K562 (cell line): Measurements from ENCODE around the gene CCSER2. TPM values are rescaled to one million over a fixed set of nuclear protein-coding genes. Genes with fewer than 3 reads are reported as not detected.

Source experiments
- ATAC-seq: fragments of 200-7000 bp; cut with Tn5 transposase; 3 replicates; pipeline ENCODE4 v1.9.1; 2020; ENCODE audit warnings: moderate library complexity
- BruUV-seq: library from RNA; stranded (reverse); fragments of 400-500 nt; replicated peaks from 2 replicates; lab custom pipeline; 2021; lab: Mats Ljungman, UMichigan
- CTCF ChIA-PET: fragments of 300-600 bp; formaldehyde crosslinking; extraction: SDS; loops from one replicate; lab custom pipeline; 2021; ENCODE audit warnings: low intra/inter-chr PET ratio; lab: Yijun Ruan, JAX
- POLR2A ChIA-PET: fragments of 300-600, 350-650 bp; sonication (Branson Sonifier 250); formaldehyde crosslinking; extraction: SDS; loops from one replicate; lab custom pipeline; 2021; ENCODE audit warnings: antibody characterized with exemption, inconsistent platforms; lab: Yijun Ruan, JAX
- DNase-seq, 4 experiments: peaks; one replicate each; pipeline versions ENCODE4 v3.0.0 to v3.0.0-alpha.2; 2011 to 2018; ENCODE audit warnings: low spot score in 3 of 4, mixed read lengths in 3 of 4; ENCODE audit errors: extremely low read depth in 1 of 4
- FAIRE-seq: peaks from 2 replicates; lab custom pipeline; 2011; peaks lifted over from hg19 to GRCh38; lab: Jason Lieb, UNC
- H2AFZ ChIP-seq: 2 replicates; pipeline ENCODE4 v1.6.0; 2011; ENCODE audit warnings: low read depth, low read length, control low read depth, inconsistent platforms
- H3K27ac ChIP-seq: fragments of 200-600 bp; 3 replicates; pipeline ENCODE4 v1.8.0; 2011; ENCODE audit warnings: low read depth, mild to moderate bottlenecking, control low read depth, inconsistent platforms, low read length, moderate library complexity, mixed read lengths; ENCODE audit errors: extremely low read depth
- H3K27me3 ChIP-seq, 2 experiments: fragments of 300-600 bp in 1 of 2; 2 replicates in 1 of 2; 3 replicates in 1 of 2; pipeline versions ENCODE4 v1.6.0 to v1.8.0; 2011; ENCODE audit warnings: inconsistent platforms in 2 of 2, low read length in 2 of 2, mild to moderate bottlenecking in 1 of 2, mixed read lengths in 1 of 2, moderate library complexity in 1 of 2; ENCODE audit not compliant: control insufficient read depth in 2 of 2, insufficient read depth in 2 of 2
- H3K36me3 ChIP-seq: fragments of 300-600 bp; 3 replicates; pipeline ENCODE4 v1.8.0; 2011; ENCODE audit warnings: mild to moderate bottlenecking, low read length, inconsistent platforms; ENCODE audit not compliant: control insufficient read depth, insufficient read depth
- H3K4me1 ChIP-seq, 2 experiments: fragments of 200-600 bp in 1 of 2; replicated peaks in 1 of 2; 2 replicates in 1 of 2; 3 replicates in 1 of 2; pipeline versions ENCODE4 v1.5.1 to v1.8.0; 2011; ENCODE audit warnings: inconsistent platforms in 2 of 2, low read length in 2 of 2, mild to moderate bottlenecking in 1 of 2, mixed read lengths in 1 of 2, moderate library complexity in 1 of 2; ENCODE audit not compliant: control insufficient read depth in 2 of 2, insufficient read depth in 2 of 2
- H3K4me2 ChIP-seq: 2 replicates; pipeline ENCODE4 v1.6.1; 2011; ENCODE audit warnings: low read length, control low read depth, inconsistent platforms, mixed read lengths; ENCODE audit not compliant: insufficient read depth
- H3K4me3 ChIP-seq: fragments of 200-600 bp; sonication (generic), shearing (Covaris generic); 2 replicates; pipeline ENCODE4 v1.5.1; 2016; ENCODE audit warnings: control low read depth, inconsistent platforms
- H3K79me2 ChIP-seq: fragments of 200-600 bp; 3 replicates; pipeline ENCODE4 v1.8.0; 2011; ENCODE audit warnings: low read length, inconsistent platforms; ENCODE audit not compliant: control insufficient read depth, insufficient read depth
- H3K9ac ChIP-seq, 2 experiments: 2 replicates each; pipeline versions ENCODE4 v1.6.0 to v1.6.1; 2011; ENCODE audit warnings: low read depth in 2 of 2, low read length in 2 of 2, control low read depth in 1 of 2, inconsistent platforms in 1 of 2, mild to moderate bottlenecking in 1 of 2, mixed read lengths in 1 of 2; ENCODE audit not compliant: insufficient read depth in 1 of 2
- H3K9me1 ChIP-seq: one replicate; pipeline ENCODE4 v1.6.0; 2011; ENCODE audit warnings: inconsistent platforms, mild to moderate bottlenecking, low read length, moderate library complexity; ENCODE audit not compliant: control insufficient read depth, insufficient read depth
- H3K9me3 ChIP-seq: replicated peaks from 2 replicates; pipeline ENCODE4 v1.5.1; 2011; ENCODE audit warnings: low read depth, low read length, inconsistent platforms; ENCODE audit not compliant: control insufficient read depth, insufficient read depth
- H4K20me1 ChIP-seq: replicated peaks from 2 replicates; pipeline ENCODE4 v1.6.1; 2011; ENCODE audit warnings: low read length, inconsistent platforms, mixed read lengths; ENCODE audit not compliant: control insufficient read depth, insufficient read depth
- ELF1 ChIP-seq: fragments of 200-800 bp; sonication (Bioruptor generic); IDR thresholded peaks from 2 replicates; pipeline ENCODE4 v1.6.1; 2016; ENCODE audit warnings: missing genetic modification characterization, missing compliant biosample characterization
- HDGF ChIP-seq: fragments of 450-650 bp; IDR thresholded peaks from 2 replicates; pipeline ENCODE4 v1.6.1; 2016
- NR2C1 ChIP-seq, 2 experiments: fragments of 450-650 bp; IDR thresholded peaks; 2 replicates each; pipeline ENCODE4 v1.6.1; 2017; ENCODE audit warnings: mild to moderate bottlenecking in 2 of 2, antibody characterized with exemption in 1 of 2, inconsistent platforms in 1 of 2, missing compliant biosample characterization in 1 of 2, missing genetic modification characterization in 1 of 2
- ZFPM2 ChIP-seq: fragments of 250-450 bp; sonication (Bioruptor Pico); IDR thresholded peaks from 2 replicates; pipeline ENCODE4 v1.5.1; 2022; ENCODE audit warnings: mild to moderate bottlenecking
- WGBS: fragments of 100-300 bp; shearing (Covaris generic); methylation state at CpG from one replicate; pipeline ENCODE4 v1.1.6; 2016; ENCODE audit warnings: low coverage, mixed read lengths; ENCODE audit not compliant: insufficient coverage; ENCODE audit errors: missing lambda C conversion rate; 5-methylcytosine and 5-hydroxymethylcytosine counted together
- in situ Hi-C: fragments of 300-500 bp; cut with MboI; formaldehyde crosslinking; loops from 4 replicates; pipeline ENCODE4 v1.15.0; 2018; ENCODE audit warnings: inconsistent platforms, mixed read lengths
- intact Hi-C: fragments of 100-400 bp; cut with micrococcal nuclease; formaldehyde crosslinking; loops from 2 replicates; pipeline ENCODE4 v1.14.2; 2022
- polyA plus RNA-seq, 8 experiments: library from polyadenylated mRNA; depleted of rRNA in 4 of 8; stranded (reverse) in 5 of 8; unstranded in 3 of 8; fragments of >200 nt; fragmentation: Nextera tagmentation in 2 of 8; fragmentation: Illumina TruSeq in 1 of 8; extraction: Ambion mirVana in 2 of 8; extraction: Trizol in 1 of 8; gene quantifications; 2 replicates each; pipeline versions ENCODE4 v1.2.1 to v1.2.3, GENCODE V29; 2011 to 2014; ENCODE audit warnings: inconsistent platforms in 1 of 8, missing spikeins in 1 of 8
- total RNA-seq, 7 experiments: library from RNA; depleted of rRNA in 6 of 7; stranded (reverse); fragments of >200 nt in 6 of 7; fragmentation: Illumina TruSeq in 2 of 7; extraction: Trizol in 2 of 7; gene quantifications; 2 replicates each; pipeline versions ENCODE4 v1.2.1 to v1.2.3, GENCODE V29; 2011 to 2021; ENCODE audit warnings: low replicate concordance in 1 of 7
- TF ChIP-seq, protein P1 (sequence below), 2 experiments: IDR thresholded peaks; 2 replicates each; pipeline ENCODE4 v1.6.1; 2011; ENCODE audit warnings: borderline replicate concordance in 1 of 2, control low read depth in 1 of 2, low read depth in 1 of 2, low read length in 1 of 2, mild to moderate bottlenecking in 1 of 2, mixed read lengths in 1 of 2, moderate library complexity in 1 of 2; ENCODE audit not compliant: insufficient read depth in 1 of 2, insufficient read length in 1 of 2, poor library complexity in 1 of 2, severe bottlenecking in 1 of 2; ENCODE audit errors: extremely low read depth in 1 of 2
- TF ChIP-seq, protein P2 (sequence below): fragments of 250-450 bp; sonication (Bioruptor Pico); IDR thresholded peaks from 2 replicates; pipeline ENCODE4 v1.5.0; 2021; ENCODE audit warnings: mild to moderate bottlenecking, borderline replicate concordance
- TF ChIP-seq, protein P3 (sequence below): fragments of 450-650 bp; IDR thresholded peaks from 2 replicates; pipeline ENCODE4 v1.6.1; 2016; ENCODE audit warnings: borderline replicate concordance

CCSER2 gene
- total and polyA plus RNA-seq, 9 of the 15 experiments (the other 6 are each of a cell fraction or from before 2014, with no cell fraction given): 2.7 to 15.1 (median 9.7) TPM

DNA sequence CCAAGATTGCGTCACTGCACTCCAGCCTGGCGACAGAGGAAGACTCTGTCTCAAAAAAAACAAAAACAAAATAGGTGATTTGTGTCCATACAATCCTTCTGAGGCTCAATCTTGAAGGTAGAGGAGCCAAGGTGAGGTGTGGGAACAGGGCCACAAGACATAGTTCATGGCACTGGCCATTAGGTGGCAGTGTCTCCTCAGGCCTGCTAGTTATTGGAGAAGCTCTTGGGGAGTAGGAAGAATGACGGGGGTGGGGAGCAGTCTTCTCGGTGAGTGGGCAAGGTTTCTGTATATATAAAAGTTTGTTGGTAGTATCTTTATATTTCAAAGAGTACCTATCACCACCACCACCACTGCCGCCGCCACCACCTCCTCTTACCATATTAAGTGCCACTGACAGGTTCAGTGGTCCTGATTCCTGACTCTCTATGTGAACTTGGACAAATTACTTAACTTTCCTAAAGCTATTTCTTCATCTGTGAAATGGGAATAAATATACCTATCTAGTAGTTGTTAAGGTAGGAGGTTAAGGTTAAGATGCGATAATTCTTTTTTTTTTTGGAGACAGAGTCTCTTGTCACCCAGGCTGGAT is 24.0 kb downstream of the CCSER2 start (continued):
- TF ChIP-seq, protein P1, sequence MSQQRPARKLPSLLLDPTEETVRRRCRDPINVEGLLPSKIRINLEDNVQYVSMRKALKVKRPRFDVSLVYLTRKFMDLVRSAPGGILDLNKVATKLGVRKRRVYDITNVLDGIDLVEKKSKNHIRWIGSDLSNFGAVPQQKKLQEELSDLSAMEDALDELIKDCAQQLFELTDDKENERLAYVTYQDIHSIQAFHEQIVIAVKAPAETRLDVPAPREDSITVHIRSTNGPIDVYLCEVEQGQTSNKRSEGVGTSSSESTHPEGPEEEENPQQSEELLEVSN (IDR thresholded peaks at IDR 0.05; ENCODE audit: borderline replicate concordance in 1 of 2, extremely low read depth in 1 of 2, insufficient read depth in 1 of 2, insufficient read length in 1 of 2, low read depth in 1 of 2, low read length in 1 of 2, poor library complexity in 1 of 2, severe bottlenecking in 1 of 2): no peak
- TF ChIP-seq, all 486 proteins: peak for 12

DNA sequence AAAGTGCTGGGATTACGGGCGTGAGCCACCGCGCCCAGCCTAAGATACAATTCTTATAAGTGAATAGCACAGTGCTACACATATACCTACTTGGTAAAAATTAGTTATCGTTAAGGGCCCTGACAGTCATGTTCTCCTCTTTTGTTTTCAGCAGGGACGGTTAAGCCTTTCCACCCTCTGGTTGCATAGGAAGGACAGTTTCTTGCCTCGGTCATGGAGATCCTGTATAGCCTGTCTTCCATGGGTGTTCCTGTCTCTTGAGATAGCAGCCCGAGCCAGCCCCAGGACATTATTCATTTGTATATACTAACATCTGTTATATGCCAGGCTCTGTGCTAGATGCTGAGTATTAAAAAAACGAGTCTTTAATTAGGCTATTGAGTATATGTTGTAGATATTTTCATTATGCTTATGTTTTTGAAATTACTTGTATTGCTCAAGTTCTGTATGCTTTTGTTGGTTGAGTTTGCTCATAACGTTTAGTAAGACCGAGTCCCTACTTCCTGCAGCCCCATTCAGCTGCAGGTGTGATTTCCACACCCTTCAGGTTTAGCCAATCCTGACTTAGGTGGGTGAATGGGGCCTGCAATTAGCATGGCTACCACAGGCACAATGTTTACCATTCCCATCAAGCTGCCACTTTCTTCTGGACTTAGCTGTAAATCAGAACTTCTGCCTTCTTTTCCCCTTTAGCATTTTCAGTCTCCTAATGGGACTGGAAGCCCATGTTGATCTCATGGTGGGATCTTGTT is 24.8 kb downstream of the CCSER2 start:
- H3K9me1 ChIP-seq: no peaks in the 10 kb centered on the region
- H3K9me3 ChIP-seq: no peaks in the 10 kb centered on the region
- no peak overlapping the region for H3K4me3 ChIP-seq
- no peak overlapping the region for H3K4me2 ChIP-seq
- H3K4me1 ChIP-seq: peaks cover 0 to 2% of the 10 kb centered on the region in 2 experiments; a peak in 1 of 5 replicates
- H2AFZ ChIP-seq: no peak overlapping the region
- DNase-seq (no peak), FAIRE-seq (no peak), ATAC-seq (no peak)
- 70% methylated on average over 11 of the region's 11 CpGs for WGBS
- H3K27ac ChIP-seq: no peak overlapping the region
- H4K20me1 ChIP-seq: no peaks in the 10 kb centered on the region
- H3K27me3 ChIP-seq: no peaks in the 10 kb centered on the region
- no TSS peak for BruUV-seq
- ChIA-PET CTCF (interaction anchor here (0.6 to 1.4 kb wide), 2 partner anchors 43 to 185 kb away, joined by 3 to 4 read pairs; no protein-coding TSS in a partner anchor), POLR2A (interaction anchor here (0.6 kb wide), 1 partner anchor 146 kb away, joined by 3 read pairs; no protein-coding TSS in a partner anchor)
- H3K9ac ChIP-seq: no peak overlapping the region
- in situ Hi-C loops: no loop called here
- no peaks in the 10 kb centered on the region for H3K36me3 ChIP-seq
- H3K79me2 ChIP-seq: no peaks in the 10 kb centered on the region; the same call in 2 of the 3 replicates
- intact Hi-C loops: loop anchor here (2.0 kb wide), 1 partner anchor 88 kb away; no protein-coding TSS in a partner anchor
- TF ChIP-seq ELF1 (tag) (no peak), HDGF (no peak), ZFPM2 (CRISPR knock-in tag) (no peak), NR2C1 (IDR thresholded peaks at IDR 0.05) (no peak), NR2C1 (tag; IDR thresholded peaks at IDR 0.05) (no peak)
- TF ChIP-seq, protein P2, sequence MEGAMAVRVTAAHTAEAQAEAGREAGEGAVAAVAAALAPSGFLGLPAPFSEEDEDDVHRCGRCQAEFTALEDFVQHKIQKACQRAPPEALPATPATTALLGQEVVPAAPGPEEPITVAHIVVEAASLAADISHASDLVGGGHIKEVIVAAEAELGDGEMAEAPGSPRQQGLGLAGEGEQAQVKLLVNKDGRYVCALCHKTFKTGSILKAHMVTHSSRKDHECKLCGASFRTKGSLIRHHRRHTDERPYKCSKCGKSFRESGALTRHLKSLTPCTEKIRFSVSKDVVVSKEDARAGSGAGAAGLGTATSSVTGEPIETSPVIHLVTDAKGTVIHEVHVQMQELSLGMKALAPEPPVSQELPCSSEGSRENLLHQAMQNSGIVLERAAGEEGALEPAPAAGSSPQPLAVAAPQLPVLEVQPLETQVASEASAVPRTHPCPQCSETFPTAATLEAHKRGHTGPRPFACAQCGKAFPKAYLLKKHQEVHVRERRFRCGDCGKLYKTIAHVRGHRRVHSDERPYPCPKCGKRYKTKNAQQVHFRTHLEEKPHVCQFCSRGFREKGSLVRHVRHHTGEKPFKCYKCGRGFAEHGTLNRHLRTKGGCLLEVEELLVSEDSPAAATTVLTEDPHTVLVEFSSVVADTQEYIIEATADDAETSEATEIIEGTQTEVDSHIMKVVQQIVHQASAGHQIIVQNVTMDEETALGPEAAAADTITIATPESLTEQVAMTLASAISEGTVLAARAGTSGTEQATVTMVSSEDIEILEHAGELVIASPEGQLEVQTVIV (CRISPR knock-in tag): no peak
- TF ChIP-seq, protein P3, sequence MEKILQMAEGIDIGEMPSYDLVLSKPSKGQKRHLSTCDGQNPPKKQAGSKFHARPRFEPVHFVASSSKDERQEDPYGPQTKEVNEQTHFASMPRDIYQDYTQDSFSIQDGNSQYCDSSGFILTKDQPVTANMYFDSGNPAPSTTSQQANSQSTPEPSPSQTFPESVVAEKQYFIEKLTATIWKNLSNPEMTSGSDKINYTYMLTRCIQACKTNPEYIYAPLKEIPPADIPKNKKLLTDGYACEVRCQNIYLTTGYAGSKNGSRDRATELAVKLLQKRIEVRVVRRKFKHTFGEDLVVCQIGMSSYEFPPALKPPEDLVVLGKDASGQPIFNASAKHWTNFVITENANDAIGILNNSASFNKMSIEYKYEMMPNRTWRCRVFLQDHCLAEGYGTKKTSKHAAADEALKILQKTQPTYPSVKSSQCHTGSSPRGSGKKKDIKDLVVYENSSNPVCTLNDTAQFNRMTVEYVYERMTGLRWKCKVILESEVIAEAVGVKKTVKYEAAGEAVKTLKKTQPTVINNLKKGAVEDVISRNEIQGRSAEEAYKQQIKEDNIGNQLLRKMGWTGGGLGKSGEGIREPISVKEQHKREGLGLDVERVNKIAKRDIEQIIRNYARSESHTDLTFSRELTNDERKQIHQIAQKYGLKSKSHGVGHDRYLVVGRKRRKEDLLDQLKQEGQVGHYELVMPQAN: no peak
